HUES48 (cell line): ENCODE measurements around the gene ADAMTSL1.

Source experiments
- H3K27ac ChIP-seq: one replicate; pipeline ENCODE4 v1.7.0; 2013; ENCODE audit warnings: low read depth, low read length, inconsistent platforms
- H3K27me3 ChIP-seq: 2 replicates; pipeline ENCODE4 v1.6.1; 2013; ENCODE audit warnings: mild to moderate bottlenecking, low read length; ENCODE audit not compliant: control insufficient read depth, insufficient read depth
- H3K36me3 ChIP-seq: 2 replicates; pipeline ENCODE4 v1.6.1; 2013; ENCODE audit warnings: low read length; ENCODE audit not compliant: control insufficient read depth, insufficient read depth
- H3K4me1 ChIP-seq: 2 replicates; pipeline ENCODE4 v1.6.1; 2013; ENCODE audit warnings: mild to moderate bottlenecking, low read length; ENCODE audit not compliant: control insufficient read depth, insufficient read depth
- H3K4me3 ChIP-seq: 2 replicates; pipeline ENCODE4 v1.5.1; 2013; ENCODE audit warnings: mild to moderate bottlenecking, low read depth, low read length
- H3K9ac ChIP-seq: 2 replicates; pipeline ENCODE4 v1.6.1; 2013; ENCODE audit warnings: mild to moderate bottlenecking, low read depth, low read length, moderate library complexity
- H3K9me3 ChIP-seq: 2 replicates; pipeline ENCODE4 v1.6.1; 2013; ENCODE audit warnings: low read length; ENCODE audit not compliant: control insufficient read depth, insufficient read depth

The ADAMTSL1 gene

DNA sequence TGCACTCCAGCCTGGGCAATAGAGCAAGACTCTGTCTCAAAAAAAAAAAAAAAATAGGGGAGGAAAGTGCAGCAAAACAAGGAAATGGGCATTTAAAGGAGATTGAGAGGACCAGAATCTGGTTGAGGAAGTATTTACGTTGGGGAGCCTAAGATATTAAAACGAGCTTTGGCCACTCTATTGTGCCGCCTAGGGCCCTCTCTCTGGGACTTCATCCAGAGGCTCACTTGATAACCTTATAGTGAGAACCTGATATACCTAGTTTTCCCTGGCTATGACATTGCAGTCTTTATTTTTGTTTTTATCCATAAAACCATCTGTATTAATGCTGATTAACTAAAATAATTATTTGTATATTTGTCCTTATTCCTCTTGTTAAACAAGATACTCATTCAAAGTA, 345.5 kb downstream of the ADAMTSL1 start:
- no peaks in the 10 kb centered on the region for H3K9me3 ChIP-seq
- H3K4me1 ChIP-seq, result peaks cover 5% of the 10 kb centered on the region; the same call in 1 of the 2 replicates
- H3K9ac ChIP-seq, result no peak overlapping the region
- H3K27me3 ChIP-seq, result no peaks in the 10 kb centered on the region
- H3K4me3 ChIP-seq, result no peak overlapping the region
- H3K36me3 ChIP-seq, result no peaks in the 10 kb centered on the region
- H3K27ac ChIP-seq, result no peak overlapping the region

DNA sequence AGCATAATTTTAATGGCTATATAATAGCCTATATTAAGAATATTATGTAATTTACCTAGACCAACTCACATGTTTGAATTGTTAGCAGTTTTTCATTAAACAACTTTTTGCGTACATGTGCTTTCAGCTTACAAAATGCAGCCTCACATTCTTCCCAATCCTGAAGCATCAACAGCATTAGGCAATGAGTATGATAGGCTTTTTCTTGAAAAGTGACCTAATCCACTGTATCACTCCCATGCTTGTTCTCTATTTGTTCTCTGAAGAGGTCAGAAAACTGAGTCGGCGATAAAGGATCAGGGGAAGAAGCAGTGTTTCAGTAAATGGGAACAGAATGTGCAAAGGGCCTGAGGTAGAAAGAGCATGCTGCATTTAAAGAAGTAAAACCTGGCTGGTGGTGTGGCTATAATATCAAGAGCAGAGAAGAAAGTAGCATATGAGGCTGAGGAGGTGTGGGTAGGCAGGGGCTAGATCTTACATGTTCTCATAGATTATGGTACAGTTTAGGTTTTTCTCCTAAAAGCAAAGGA, 346.7 kb downstream of the ADAMTSL1 start:
- H3K36me3 ChIP-seq, result no peaks in the 10 kb centered on the region
- H3K9me3 ChIP-seq, result no peaks in the 10 kb centered on the region
- H3K27ac ChIP-seq, result no peak overlapping the region
- H3K4me1 ChIP-seq, result peaks cover 5% of the 10 kb centered on the region; the same call in 1 of the 2 replicates
- H3K9ac ChIP-seq, result no peak overlapping the region
- no peak overlapping the region for H3K4me3 ChIP-seq
- H3K27me3 ChIP-seq, result no peaks in the 10 kb centered on the region

DNA sequence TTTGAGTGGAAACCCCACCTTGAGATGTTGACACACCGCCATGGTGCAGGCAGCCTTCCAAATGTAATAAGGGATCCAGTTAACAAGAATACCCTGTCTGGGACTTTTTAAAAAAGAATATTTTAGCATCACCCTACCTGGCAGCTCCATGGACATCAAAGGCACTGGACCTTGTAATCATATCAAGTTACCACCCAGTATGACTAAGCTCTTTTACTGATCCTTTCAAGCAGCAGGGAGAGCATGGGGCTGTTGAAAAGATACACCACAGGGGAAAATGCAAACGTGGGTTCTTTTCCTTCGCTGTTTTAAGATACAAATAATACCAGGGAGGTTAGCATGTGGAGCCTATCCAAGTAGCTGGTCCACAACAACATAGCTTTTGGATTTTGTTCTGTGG, 347.8 kb downstream of the ADAMTSL1 start:
- no peaks in the 10 kb centered on the region for H3K9me3 ChIP-seq
- no peaks in the 10 kb centered on the region for H3K36me3 ChIP-seq
- no peak overlapping the region for H3K9ac ChIP-seq

DNA sequence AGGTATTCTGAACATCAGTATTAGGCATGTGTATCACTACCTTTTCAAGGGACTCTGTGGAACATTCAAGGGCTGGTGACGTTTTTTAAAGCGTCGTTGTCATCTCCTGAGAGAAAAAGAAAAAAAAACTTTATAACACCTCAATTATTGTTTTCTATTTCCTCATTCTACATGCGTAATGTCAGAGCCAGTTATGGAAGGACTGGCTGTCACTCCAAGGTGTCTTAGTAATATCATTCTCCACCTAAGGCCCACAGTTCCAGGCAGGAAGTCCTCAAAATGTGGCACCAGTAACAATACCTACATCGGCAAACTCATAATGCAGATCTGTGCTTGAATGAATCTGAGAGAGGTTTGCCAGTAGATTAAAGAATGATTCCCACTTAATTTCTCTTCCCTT, 348.9 kb downstream of the ADAMTSL1 start:
- no peaks in the 10 kb centered on the region for H3K36me3 ChIP-seq
- H3K4me3 ChIP-seq, result no peak overlapping the region
- no peak overlapping the region for H3K27ac ChIP-seq
- no peaks in the 10 kb centered on the region for H3K27me3 ChIP-seq
- H3K4me1 ChIP-seq, result peaks cover 10% of the 10 kb centered on the region
- no peaks in the 10 kb centered on the region for H3K9me3 ChIP-seq
- no peak overlapping the region for H3K9ac ChIP-seq

More for the DNA sequence above, 347.8 kb downstream of the ADAMTSL1 start:
- Histone ChIP-seq H3K27me3 (no peaks in the 10 kb centered on the region), H3K27ac (peak overlapping the region; percentile 22), H3K4me3 (no peak overlapping the region), H3K4me1 (peaks cover 10% of the 10 kb centered on the region)

DNA sequence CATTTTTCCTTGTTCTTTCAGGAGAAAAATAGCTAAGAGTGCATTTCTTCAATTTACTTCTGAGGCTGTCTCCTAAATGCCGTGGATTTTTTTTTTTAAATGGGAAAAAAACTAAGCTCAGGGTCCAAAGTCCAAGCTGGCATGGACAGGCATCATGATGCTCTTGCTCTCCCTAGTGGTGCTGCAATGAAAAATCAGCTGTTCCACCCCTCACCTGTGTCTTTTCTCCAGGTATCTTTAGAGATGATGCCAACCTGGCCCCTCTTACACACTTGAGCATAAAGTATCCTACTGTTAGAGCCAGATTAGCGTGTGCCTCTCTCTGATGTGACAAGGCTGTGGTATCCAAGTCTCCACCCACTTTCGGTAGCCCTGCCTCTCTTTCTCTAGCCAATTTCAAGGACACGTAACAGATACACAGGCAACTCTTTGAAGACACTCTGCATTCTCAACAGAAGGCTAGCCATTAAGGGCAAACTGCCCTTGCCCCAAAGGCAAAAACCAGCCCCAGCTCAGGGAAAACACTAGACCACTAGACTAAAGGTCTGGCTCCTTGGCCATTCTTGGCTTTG, 350.2 kb downstream of the ADAMTSL1 start:
- H3K9ac ChIP-seq, result no peak overlapping the region
- H3K27me3 ChIP-seq, result no peaks in the 10 kb centered on the region
- H3K36me3 ChIP-seq, result no peaks in the 10 kb centered on the region
- no peaks in the 10 kb centered on the region for H3K9me3 ChIP-seq
- no peak overlapping the region for H3K27ac ChIP-seq
- no peak overlapping the region for H3K4me3 ChIP-seq
- peaks cover 10% of the 10 kb centered on the region for H3K4me1 ChIP-seq

DNA sequence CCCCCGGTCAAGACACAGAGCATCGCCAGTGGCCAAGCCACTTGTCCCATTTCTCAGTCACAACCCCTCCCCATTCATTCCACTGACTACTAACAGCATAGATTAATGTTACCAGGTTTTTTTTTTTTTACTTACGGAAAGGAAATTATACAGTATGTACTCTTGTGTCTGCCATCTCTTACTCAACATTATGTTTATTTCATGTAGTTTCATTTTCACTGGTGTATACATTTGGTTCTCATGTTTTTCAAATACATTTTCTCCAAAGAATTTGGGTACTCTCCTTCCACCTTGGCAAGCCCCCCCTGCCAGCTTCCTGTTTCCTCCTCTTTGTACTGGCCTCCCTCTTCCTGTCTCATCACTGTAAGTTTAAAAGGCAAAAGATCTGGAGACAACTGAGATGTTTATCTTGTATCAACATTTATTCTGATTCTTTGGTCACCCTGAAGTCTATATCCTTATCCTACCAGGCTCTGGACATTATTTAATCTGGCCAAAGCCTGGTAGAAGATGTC, 351.8 kb downstream of the ADAMTSL1 start:
- Histone ChIP-seq H3K4me3 (no peak overlapping the region), H3K27ac (peak overlapping the region; percentile 21), H3K9me3 (no peaks in the 10 kb centered on the region), H3K4me1 (peaks cover 10% of the 10 kb centered on the region), H3K36me3 (no peaks in the 10 kb centered on the region), H3K27me3 (no peaks in the 10 kb centered on the region), H3K9ac (no peak overlapping the region)

DNA sequence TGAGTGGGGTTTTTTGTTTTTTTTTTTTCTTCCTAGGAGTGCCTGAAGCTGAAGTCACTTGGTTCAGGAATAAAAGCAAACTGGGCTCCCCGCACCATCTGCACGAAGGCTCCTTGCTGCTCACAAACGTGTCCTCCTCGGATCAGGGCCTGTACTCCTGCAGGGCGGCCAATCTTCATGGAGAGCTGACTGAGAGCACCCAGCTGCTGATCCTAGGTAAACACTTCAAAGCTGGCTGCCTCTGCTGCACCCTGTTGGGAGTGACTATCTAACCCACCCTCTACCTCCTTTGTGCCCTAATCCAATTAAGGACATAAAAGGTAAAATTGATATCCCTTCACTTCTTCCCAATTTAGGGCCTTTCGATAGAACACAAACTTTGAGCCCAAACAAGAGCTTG, 352.3 kb downstream of the ADAMTSL1 start:
- peaks cover 10% of the 10 kb centered on the region for H3K4me1 ChIP-seq
- H3K27ac ChIP-seq, result peak overlapping the region; percentile 21
- H3K36me3 ChIP-seq, result no peaks in the 10 kb centered on the region
- no peak overlapping the region for H3K4me3 ChIP-seq
- H3K9me3 ChIP-seq, result no peaks in the 10 kb centered on the region
- no peaks in the 10 kb centered on the region for H3K27me3 ChIP-seq
- H3K9ac ChIP-seq, result no peak overlapping the region

DNA sequence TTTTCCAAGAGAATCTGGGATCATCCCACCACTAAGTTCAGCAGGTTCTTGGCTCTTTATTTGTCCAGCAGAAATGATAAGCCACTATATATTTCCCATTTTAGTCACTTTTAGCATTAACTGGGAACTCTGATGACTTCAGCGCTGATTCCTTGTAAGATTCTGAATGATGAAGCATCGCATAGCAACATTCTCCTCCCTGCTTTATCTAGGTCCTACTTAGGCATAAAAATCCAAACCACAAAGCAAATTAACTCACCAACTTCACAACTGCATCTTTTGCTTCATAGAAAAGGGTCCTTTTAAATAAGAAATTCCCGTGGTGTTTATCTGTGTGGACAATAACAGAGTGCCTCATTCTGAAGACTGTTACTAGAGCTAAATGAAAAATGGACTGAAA, 355.1 kb downstream of the ADAMTSL1 start:
- Histone ChIP-seq H3K27ac (no peak overlapping the region), H3K4me1 (peaks cover 5% of the 10 kb centered on the region; the same call in 1 of the 2 replicates), H3K9me3 (no peaks in the 10 kb centered on the region), H3K4me3 (no peak overlapping the region), H3K27me3 (no peaks in the 10 kb centered on the region), H3K9ac (no peak overlapping the region), H3K36me3 (no peaks in the 10 kb centered on the region)

DNA sequence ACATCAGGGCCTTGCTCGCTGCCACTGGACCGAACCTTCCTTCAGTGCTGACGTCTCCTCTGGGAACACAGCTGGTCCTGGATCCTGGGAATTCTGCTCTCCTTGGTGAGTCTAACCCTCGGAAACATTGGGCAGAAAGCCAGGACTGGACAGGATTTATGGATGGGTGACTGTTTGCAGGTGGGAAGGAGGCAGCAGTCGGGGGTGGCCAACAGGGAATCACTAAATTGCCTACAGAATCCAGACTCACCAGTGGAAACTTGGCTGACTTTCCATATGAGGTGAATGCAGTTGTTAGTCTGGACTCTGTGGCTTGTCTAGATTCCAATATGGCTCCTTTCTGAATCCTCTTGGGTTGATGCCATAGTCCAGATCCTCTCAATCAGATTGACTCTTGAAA, 355.9 kb downstream of the ADAMTSL1 start:
- Histone ChIP-seq H3K27ac (no peak overlapping the region), H3K9me3 (no peaks in the 10 kb centered on the region), H3K9ac (no peak overlapping the region), H3K4me1 (peaks cover 5% of the 10 kb centered on the region; the same call in 1 of the 2 replicates), H3K36me3 (no peaks in the 10 kb centered on the region), H3K4me3 (no peak overlapping the region), H3K27me3 (no peaks in the 10 kb centered on the region)

DNA sequence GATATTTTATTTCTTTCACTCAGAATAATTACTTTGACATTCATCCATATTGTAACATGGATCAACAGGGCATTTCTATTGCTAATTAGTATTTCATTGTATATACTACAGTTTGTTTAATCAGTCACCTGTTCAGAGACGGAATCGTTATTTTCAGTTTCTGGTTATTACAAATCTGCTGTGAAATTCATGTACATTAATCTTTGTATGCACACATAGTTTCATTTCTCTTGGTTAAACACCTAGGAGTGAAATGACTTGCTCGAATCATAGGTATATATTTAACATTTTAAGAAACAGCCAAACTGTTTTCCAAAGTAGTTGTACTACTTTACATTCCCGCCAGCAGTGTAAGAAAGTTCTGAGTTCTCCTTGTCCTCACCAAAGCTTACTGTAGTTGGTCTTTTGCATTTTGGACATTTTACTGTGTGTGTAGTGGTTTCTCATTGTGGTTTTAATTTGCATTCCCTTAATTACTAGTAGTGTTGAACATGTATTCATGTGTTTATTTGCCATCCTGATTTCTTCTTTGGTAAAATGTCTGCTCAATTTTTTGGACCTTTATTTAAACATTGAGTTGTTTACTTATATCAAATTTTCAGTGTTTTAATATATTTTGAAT, 360.9 kb downstream of the ADAMTSL1 start:
- H3K4me3 ChIP-seq, result no peak overlapping the region
- H3K27ac ChIP-seq, result no peak overlapping the region
- H3K9ac ChIP-seq, result no peak overlapping the region
- no peaks in the 10 kb centered on the region for H3K27me3 ChIP-seq
- H3K4me1 ChIP-seq, result no peaks in the 10 kb centered on the region
- H3K36me3 ChIP-seq, result no peaks in the 10 kb centered on the region
- no peaks in the 10 kb centered on the region for H3K9me3 ChIP-seq

DNA sequence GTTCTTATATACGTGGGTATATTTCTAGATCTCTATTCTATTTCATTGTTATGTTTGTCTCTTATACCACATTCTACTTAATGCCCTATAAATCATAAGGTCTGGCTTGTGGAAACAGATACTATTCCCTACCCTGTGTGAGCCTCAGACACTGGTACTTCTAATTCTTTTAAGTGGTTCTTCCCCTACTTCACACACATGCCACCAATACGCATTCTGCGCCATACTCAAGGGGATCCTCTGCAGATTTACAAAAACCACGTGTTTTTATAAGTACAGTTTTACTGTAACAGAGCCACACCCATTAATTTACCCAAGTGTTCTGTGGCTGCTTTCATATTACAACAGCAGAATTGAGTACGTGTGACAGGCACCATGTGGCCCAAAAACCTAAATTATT, 363.4 kb downstream of the ADAMTSL1 start:
- no peak overlapping the region for H3K27ac ChIP-seq
- no peaks in the 10 kb centered on the region for H3K4me1 ChIP-seq
- no peaks in the 10 kb centered on the region for H3K27me3 ChIP-seq
- H3K4me3 ChIP-seq, result no peak overlapping the region
- no peak overlapping the region for H3K9ac ChIP-seq
- no peaks in the 10 kb centered on the region for H3K36me3 ChIP-seq
- no peaks in the 10 kb centered on the region for H3K9me3 ChIP-seq
